Measurements from ENCODE around the gene ATG10.
"Not testable (repeated sequence)": the region's sequence is repeated elsewhere in the genome, so short reads cannot be mapped to it uniquely, and the experiment has no call there.

DNA sequence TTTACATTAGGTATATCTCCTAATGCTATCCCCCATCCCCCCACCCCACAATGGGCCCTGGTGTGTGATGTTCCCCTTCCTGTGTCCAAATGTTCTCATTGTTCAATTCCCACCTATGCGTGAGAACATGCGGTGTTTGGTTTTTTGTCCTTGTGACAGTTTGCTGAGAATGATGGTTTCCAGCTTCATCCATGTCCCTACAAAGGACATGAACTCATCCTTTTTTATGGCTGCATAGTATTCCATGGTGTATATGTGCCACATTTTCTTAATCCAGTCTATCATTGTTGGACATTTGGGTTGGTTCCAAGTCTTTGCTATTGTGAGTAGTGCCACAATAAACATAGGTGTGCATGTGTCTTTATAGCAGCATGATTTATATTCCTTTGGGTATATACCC is 138.1 kb downstream of the ATG10 start:
- TF ChIP-seq POLR2A (IDR thresholded peaks at IDR 0.05) = not testable (repeated sequence)
- TF ChIP-seq, protein P1, sequence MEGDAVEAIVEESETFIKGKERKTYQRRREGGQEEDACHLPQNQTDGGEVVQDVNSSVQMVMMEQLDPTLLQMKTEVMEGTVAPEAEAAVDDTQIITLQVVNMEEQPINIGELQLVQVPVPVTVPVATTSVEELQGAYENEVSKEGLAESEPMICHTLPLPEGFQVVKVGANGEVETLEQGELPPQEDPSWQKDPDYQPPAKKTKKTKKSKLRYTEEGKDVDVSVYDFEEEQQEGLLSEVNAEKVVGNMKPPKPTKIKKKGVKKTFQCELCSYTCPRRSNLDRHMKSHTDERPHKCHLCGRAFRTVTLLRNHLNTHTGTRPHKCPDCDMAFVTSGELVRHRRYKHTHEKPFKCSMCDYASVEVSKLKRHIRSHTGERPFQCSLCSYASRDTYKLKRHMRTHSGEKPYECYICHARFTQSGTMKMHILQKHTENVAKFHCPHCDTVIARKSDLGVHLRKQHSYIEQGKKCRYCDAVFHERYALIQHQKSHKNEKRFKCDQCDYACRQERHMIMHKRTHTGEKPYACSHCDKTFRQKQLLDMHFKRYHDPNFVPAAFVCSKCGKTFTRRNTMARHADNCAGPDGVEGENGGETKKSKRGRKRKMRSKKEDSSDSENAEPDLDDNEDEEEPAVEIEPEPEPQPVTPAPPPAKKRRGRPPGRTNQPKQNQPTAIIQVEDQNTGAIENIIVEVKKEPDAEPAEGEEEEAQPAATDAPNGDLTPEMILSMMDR (IDR thresholded peaks at IDR 0.05) = not testable (repeated sequence)

Data from gastroesophageal sphincter (tissue), 3 donors.